Measurements from ENCODE around the gene SBF2. TPM values are rescaled to one million over a fixed set of nuclear protein-coding genes. Genes with fewer than 3 reads are reported as not detected.

SBF2 gene
- total RNA-seq, 4 donors from 2014 or later, result 29.7 to 60.4 (median 36.0) TPM

- DNase-seq (ENCODE audit: low spot score in 2 of 2), result no peak
- intact Hi-C loops (cut with DNase I; ENCODE audit: low total_unique reads), result no loop called here
- WGBS, 2 donors, result 84 to 90% methylated on average over 5 of the region's 5 CpGs
- no peak overlapping the region for H3K4me3 ChIP-seq (ENCODE audit: low read depth, poor library complexity, severe bottlenecking)
- TF ChIP-seq CTCF (IDR thresholded peaks at IDR 0.05) (no peak), POLR2A (IDR thresholded peaks at IDR 0.05) (no peak)
These were observed 434.3 kb downstream of the SBF2 start for GRCh38 chr11:9859554-9860305.

- no peak overlapping the region for H3K4me3 ChIP-seq (ENCODE audit: low read depth, poor library complexity, severe bottlenecking)
- intact Hi-C loops (cut with DNase I; ENCODE audit: low total_unique reads), result no loop called here
- no peak for DNase-seq (ENCODE audit: low spot score in 2 of 2)
- 66 to 73% methylated on average over 2 of the region's 2 CpGs for WGBS, 2 donors
- TF ChIP-seq CTCF (IDR thresholded peaks at IDR 0.05) (no peak), POLR2A (IDR thresholded peaks at IDR 0.05) (no peak)
These were observed 435.2 kb downstream of the SBF2 start for GRCh38 chr11:9858822-9859221.

GRCh38 chr11:9858218-9858617 is 435.8 kb downstream of the SBF2 start:
- no peak overlapping the region for H3K4me3 ChIP-seq (ENCODE audit: low read depth, poor library complexity, severe bottlenecking)
- no peak for TF ChIP-seq CTCF (IDR thresholded peaks at IDR 0.05)
- no peak for TF ChIP-seq POLR2A (IDR thresholded peaks at IDR 0.05)
- intact Hi-C loops (cut with DNase I; ENCODE audit: low total_unique reads), result no loop called here
- no peak for DNase-seq (ENCODE audit: low spot score in 2 of 2)
- WGBS, 2 donors, result 78 to 80% methylated on average over 4 of the region's 4 CpGs

- TF ChIP-seq POLR2A (IDR thresholded peaks at IDR 0.05), result no peak
- no peak for TF ChIP-seq CTCF (IDR thresholded peaks at IDR 0.05)
- no peak for DNase-seq (ENCODE audit: low spot score in 2 of 2)
- no peak overlapping the region for H3K4me3 ChIP-seq (ENCODE audit: low read depth, poor library complexity, severe bottlenecking)
- intact Hi-C loops (cut with DNase I; ENCODE audit: low total_unique reads), result no loop called here
- WGBS, 2 donors, result 96% methylated on average over 2 of the region's 2 CpGs
These were observed 438.3 kb downstream of the SBF2 start for GRCh38 chr11:9855579-9856287.

- no peak overlapping the region for H3K4me3 ChIP-seq (ENCODE audit: low read depth, poor library complexity, severe bottlenecking)
- intact Hi-C loops (cut with DNase I; ENCODE audit: low total_unique reads), result no loop called here
- no peak for DNase-seq (ENCODE audit: low spot score in 2 of 2)
- 82 to 88% methylated on average over 1 of the region's 1 CpG for WGBS, 2 donors
- no peak for TF ChIP-seq CTCF (IDR thresholded peaks at IDR 0.05)
- no peak for TF ChIP-seq POLR2A (IDR thresholded peaks at IDR 0.05)
These were observed 440.0 kb downstream of the SBF2 start for GRCh38 chr11:9853929-9854552.

All from lower leg skin (tissue), 4 donors.